Fibroblast of pulmonary artery (primary cell): ENCODE results near the gene CD200.

Experiments
- DNase-seq: peaks from one replicate; pipeline ENCODE4 v3.0.0-alpha.2; 2010; ENCODE audit warnings: low read depth
- H3K4me3 ChIP-seq: replicated peaks from 2 replicates; pipeline ENCODE4 v1.5.1; 2011; ENCODE audit warnings: low read depth, mild to moderate bottlenecking, control low read depth, low read length, moderate library complexity
- CTCF ChIP-seq: IDR thresholded peaks from 2 replicates; pipeline ENCODE4 v1.5.1; 2011; ENCODE audit warnings: mild to moderate bottlenecking, control low read depth, low read length, inconsistent platforms; ENCODE audit errors: missing control alignments

Gene CD200

DNA sequence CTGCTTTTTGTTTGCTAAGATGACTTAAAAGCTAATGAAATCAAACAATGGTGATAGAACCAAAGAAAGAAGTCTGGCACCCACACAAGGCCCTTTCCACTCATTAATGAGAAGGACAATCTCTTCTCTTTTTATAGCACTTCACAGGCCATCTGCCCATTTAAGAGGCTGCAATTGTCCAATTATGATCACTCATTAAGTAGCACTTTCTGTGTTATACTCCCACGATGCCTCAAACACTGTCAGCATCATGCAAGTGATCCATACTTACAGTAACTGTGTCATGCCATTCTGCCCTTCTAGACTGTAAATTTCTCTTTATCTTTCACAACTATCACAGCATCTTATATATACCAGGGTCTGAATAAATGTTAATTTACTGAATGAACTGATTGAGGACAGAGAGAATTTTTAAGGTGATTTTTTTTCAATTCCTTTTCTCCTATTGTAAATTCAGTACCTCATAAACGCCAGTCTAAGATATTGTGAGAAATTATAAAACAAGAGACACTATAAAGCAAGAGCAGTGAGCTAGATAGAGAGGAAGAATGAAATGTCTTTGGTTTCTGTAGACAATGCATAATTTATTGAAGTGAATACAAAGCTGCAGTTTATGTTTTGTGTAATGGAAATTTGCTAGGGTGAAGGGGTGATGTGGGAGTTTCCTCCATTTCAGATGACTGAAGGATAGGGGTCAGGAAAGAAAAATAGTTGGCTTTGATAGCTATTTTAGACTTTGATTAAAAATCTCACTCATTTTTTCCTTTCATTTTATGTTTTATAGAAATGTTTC, 17.3 kb downstream of the CD200 start:
- TF ChIP-seq CTCF, result no peak
- H3K4me3 ChIP-seq, result no peak overlapping the region
- DNase-seq, result no peak

- no peak for DNase-seq
- TF ChIP-seq CTCF, result no peak
- H3K4me3 ChIP-seq, result no peak overlapping the region
These were observed 18.1 kb downstream of the CD200 start for GRCh38 chr3:112351036-112351435.

GRCh38 chr3:112351823-112352222, 18.9 kb downstream of the CD200 start:
- TF ChIP-seq CTCF, result no peak
- H3K4me3 ChIP-seq, result no peak overlapping the region
- no peak for DNase-seq

GRCh38 chr3:112352720-112353119, 19.8 kb downstream of the CD200 start:
- H3K4me3 ChIP-seq, result no peak overlapping the region
- DNase-seq, result no peak
- no peak for TF ChIP-seq CTCF

- no peak for DNase-seq
- no peak for TF ChIP-seq CTCF
- no peak overlapping the region for H3K4me3 ChIP-seq
These were observed 20.4 kb downstream of the CD200 start for GRCh38 chr3:112353365-112353764.

DNA sequence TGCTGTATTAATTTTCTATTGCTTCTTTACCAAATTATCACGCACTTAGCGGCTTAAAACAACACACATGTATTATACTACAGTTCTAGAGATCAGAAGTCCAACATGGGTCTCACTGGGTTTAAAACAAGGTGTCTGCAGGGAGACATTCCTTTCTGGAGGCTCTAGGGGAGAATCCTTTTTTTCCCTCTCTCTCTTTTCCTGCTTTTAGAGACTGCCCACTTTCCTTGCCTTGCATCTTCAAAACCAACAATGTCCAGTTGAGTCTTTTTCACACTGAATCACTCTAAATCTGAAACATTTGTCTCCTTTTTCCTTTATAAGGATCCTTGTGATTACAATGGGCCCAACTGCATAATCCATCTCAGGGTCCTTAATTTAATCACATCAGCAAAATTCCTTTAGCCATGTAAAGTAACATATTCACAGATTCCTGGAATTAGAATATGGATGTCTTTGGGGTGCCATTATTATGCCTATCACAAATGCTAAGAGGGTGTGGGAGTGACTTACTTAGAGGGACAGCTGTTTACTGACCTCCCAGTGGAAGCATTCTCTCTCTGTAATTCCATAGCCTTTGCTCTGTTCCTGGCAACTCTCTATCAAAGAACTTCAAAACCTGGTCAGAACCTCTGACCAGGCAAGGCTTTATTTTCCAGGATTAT, 21.8 kb downstream of the CD200 start:
- H3K4me3 ChIP-seq, result no peak overlapping the region
- no peak for DNase-seq
- no peak for TF ChIP-seq CTCF
